ENCODE results near the gene WDHD1.

The WDHD1 gene

DNA sequence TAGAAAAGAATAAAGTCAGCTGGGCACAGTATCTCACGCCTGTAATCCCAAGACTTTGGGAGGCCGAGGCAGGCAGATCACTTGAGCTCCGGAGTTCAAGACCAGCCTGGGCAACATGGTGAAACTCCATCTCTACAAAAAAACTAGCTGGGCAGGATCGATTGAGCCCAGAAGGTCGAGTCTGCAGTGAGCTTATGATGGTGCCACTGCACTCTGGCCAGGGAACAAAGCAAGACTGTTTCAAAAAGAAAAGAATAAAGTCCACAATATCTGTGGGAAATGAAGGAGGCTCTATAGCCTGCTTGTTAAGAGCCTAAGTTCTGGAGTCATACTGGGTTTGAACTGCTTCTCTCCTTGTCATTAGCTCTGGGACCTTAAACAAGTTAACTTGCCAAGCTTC, 32.4 kb upstream of the WDHD1 start:
- H3K4me1 ChIP-seq (ENCODE audit: control insufficient read depth, insufficient read depth, low read length), result peaks cover under 1% of the 10 kb centered on the region
- H3K36me3 ChIP-seq (ENCODE audit: control insufficient read depth, insufficient read depth, low read length), result peaks cover 4% of the 10 kb centered on the region
- H3K9ac ChIP-seq (ENCODE audit: low read depth, low read length), result no peak overlapping the region
- no peak overlapping the region for H3K4me3 ChIP-seq (ENCODE audit: low read depth, low read length)
- H3K9me3 ChIP-seq (ENCODE audit: control insufficient read depth, insufficient read depth, low read length), result no peaks in the 10 kb centered on the region
- H3K27me3 ChIP-seq (ENCODE audit: control insufficient read depth, insufficient read depth, low read length), result no peaks in the 10 kb centered on the region

DNA sequence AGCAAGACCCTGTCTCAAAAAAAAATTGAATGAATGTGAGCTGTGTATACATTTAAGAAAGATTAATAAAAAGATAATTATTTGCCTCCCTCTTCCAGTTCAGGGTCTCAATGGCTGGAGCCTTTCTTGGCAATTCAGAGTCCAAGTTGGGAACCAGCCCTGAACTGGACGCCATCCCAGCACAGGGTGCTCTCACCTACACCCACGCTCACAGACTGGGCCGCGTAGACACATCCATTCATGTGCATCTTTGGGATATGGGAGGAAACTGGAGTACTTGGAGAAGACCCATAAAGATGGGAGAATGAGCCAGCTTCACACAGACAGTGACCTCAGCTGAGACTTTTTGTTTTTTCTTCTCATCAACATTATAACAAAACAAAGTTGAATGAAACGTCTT, 31.0 kb upstream of the WDHD1 start:
- Histone ChIP-seq H3K4me1 (ENCODE audit: control insufficient read depth, insufficient read depth, low read length) (peaks cover 6% of the 10 kb centered on the region), H3K27me3 (ENCODE audit: control insufficient read depth, insufficient read depth, low read length) (no peaks in the 10 kb centered on the region), H3K9me3 (ENCODE audit: control insufficient read depth, insufficient read depth, low read length) (no peaks in the 10 kb centered on the region), H3K4me3 (ENCODE audit: low read depth, low read length) (no peak overlapping the region), H3K9ac (ENCODE audit: low read depth, low read length) (no peak overlapping the region), H3K36me3 (ENCODE audit: control insufficient read depth, insufficient read depth, low read length) (peaks cover 4% of the 10 kb centered on the region)

- Histone ChIP-seq H3K36me3 (ENCODE audit: control insufficient read depth, insufficient read depth, low read length) (peaks cover 3% of the 10 kb centered on the region), H3K4me3 (ENCODE audit: low read depth, low read length) (no peak overlapping the region), H3K27me3 (ENCODE audit: control insufficient read depth, insufficient read depth, low read length) (no peaks in the 10 kb centered on the region), H3K9me3 (ENCODE audit: control insufficient read depth, insufficient read depth, low read length) (no peaks in the 10 kb centered on the region), H3K9ac (ENCODE audit: low read depth, low read length) (no peak overlapping the region), H3K4me1 (ENCODE audit: control insufficient read depth, insufficient read depth, low read length) (peaks cover 7% of the 10 kb centered on the region)
Observed at GRCh38 chr14:55054098-55054497, 27.2 kb upstream of the WDHD1 start.

- Histone ChIP-seq H3K9me3 (ENCODE audit: control insufficient read depth, insufficient read depth, low read length) (no peaks in the 10 kb centered on the region), H3K36me3 (ENCODE audit: control insufficient read depth, insufficient read depth, low read length) (peaks cover 3% of the 10 kb centered on the region), H3K9ac (ENCODE audit: low read depth, low read length) (no peak overlapping the region), H3K27me3 (ENCODE audit: control insufficient read depth, insufficient read depth, low read length) (no peaks in the 10 kb centered on the region), H3K4me1 (ENCODE audit: control insufficient read depth, insufficient read depth, low read length) (peaks cover 7% of the 10 kb centered on the region), H3K4me3 (ENCODE audit: low read depth, low read length) (peak overlapping the region; percentile 99)
Observed at GRCh38 chr14:55053500-55053899, 26.6 kb upstream of the WDHD1 start.

DNA sequence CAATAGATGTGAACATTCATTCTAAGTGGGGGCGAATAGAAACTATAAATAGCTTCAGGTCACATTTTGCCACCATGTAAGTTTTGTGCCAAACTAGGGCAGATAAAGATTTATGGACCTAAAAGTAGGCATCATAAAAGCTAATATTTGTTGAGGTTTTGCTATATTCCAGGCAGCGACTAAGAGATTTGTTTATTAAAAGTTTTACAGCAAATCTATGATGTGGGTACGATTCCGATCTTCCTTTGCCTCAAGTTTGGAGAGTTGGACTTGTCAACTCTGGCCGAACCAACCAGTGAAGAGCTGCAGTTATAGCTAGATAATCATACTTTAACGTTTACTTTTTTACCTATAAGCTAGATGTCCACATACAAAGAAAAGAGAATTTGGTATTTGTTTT, 26.1 kb upstream of the WDHD1 start:
- no peak overlapping the region for H3K9ac ChIP-seq (ENCODE audit: low read depth, low read length)
- H3K36me3 ChIP-seq (ENCODE audit: control insufficient read depth, insufficient read depth, low read length), result peaks cover 3% of the 10 kb centered on the region
- H3K9me3 ChIP-seq (ENCODE audit: control insufficient read depth, insufficient read depth, low read length), result no peaks in the 10 kb centered on the region
- H3K4me1 ChIP-seq (ENCODE audit: control insufficient read depth, insufficient read depth, low read length), result peaks cover 7% of the 10 kb centered on the region
- H3K27me3 ChIP-seq (ENCODE audit: control insufficient read depth, insufficient read depth, low read length), result no peaks in the 10 kb centered on the region
- H3K4me3 ChIP-seq (ENCODE audit: low read depth, low read length), result peak overlapping the region; percentile 99

DNA sequence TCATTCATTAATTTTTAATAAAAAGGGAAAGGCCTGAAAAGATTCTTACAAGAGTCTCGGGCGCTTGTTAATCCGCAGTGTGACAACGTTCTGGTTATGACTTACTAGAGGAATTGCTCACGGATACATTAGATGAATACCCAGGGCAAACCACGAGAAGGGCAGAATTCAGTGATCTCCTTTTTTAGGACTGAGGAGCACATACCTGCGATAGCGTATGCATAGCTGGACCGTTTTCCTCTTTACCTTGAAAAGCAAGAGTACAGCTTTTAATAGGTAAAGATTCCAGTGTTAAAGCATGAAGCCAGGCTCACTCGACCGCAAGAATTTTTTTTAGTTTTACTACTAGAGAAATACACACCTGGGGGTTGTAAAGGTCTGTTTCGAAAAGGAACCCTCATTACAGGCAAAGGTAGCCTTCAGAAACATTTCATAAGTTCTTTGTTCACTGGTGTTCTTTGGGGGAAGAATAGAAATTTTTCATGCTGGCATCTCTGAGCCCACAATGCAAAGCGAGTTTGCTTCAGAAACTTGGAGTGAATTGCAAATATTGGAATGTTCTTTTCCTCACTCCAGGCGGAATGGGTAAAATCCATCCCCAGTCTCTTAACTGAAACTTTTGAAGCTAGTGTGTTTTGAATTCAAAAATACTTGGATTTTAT, 25.5 kb upstream of the WDHD1 start:
- Histone ChIP-seq H3K9me3 (ENCODE audit: control insufficient read depth, insufficient read depth, low read length) (no peaks in the 10 kb centered on the region), H3K36me3 (ENCODE audit: control insufficient read depth, insufficient read depth, low read length) (peaks cover 3% of the 10 kb centered on the region), H3K9ac (ENCODE audit: low read depth, low read length) (peak overlapping the region; percentile 98), H3K27me3 (ENCODE audit: control insufficient read depth, insufficient read depth, low read length) (no peaks in the 10 kb centered on the region), H3K4me1 (ENCODE audit: control insufficient read depth, insufficient read depth, low read length) (peaks cover 7% of the 10 kb centered on the region), H3K4me3 (ENCODE audit: low read depth, low read length) (peak overlapping the region; percentile 99)

DNA sequence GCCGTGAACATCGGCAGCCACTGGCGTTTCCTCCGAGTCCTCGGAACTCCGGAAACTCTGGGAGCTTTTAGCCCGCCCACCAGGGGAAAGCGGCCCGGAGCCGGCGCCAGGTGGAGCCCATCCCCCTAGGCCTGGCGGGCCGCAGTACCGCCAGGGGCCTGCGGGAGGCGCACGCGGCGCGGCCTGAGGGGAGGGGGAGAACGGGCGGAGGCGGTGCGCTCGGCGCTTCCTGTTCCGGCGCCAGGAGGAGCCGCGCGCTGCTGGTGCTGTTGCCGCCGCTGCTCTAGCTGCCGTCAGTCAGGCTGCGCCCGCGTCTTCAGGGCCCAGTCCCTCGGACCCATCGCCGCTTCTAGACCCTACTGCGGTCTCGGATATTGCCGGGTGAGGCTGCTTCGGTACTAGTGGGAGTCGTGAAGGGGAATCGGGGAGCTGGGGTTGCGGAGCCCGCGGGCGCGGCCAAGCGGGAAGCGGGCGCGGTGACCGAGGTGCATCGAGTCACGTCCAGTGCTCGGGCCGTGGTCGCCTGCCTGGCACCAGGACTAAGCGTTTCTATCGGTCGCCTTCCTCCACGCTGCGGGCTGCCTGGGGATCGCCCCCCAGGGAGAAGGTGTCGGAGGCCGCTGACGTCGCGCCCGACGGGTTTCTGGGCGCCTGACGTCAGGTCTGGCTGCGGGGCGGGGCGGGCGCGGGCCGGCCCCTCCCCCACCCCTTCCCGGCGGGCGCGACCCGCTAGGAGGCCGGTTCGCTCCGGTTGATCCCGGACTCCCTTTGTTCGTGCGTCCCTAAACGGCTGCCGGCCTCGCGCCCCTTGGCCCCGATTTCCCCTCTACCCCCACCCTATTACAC, 24.7 kb upstream of the WDHD1 start, which contains the start of gene MAPK1IP1L:
Gene MAPK1IP1L (plus strand): TSS at position 225 of the 846 bp plus-strand sequence. CDS start 10,037 bp downstream, outside the sequence.
- H3K9me3 ChIP-seq (ENCODE audit: control insufficient read depth, insufficient read depth, low read length), result no peaks in the 10 kb centered on the region
- H3K27me3 ChIP-seq (ENCODE audit: control insufficient read depth, insufficient read depth, low read length), result no peaks in the 10 kb centered on the region
- H3K4me1 ChIP-seq (ENCODE audit: control insufficient read depth, insufficient read depth, low read length), result peaks cover 7% of the 10 kb centered on the region
- peak within 1 kb of the TSS; percentile 99 for H3K9ac ChIP-seq (ENCODE audit: low read depth, low read length)
- H3K36me3 ChIP-seq (ENCODE audit: control insufficient read depth, insufficient read depth, low read length), result peaks cover 3% of the 10 kb centered on the region
- H3K4me3 ChIP-seq (ENCODE audit: low read depth, low read length), result peak within 1 kb of the TSS; percentile 99

DNA sequence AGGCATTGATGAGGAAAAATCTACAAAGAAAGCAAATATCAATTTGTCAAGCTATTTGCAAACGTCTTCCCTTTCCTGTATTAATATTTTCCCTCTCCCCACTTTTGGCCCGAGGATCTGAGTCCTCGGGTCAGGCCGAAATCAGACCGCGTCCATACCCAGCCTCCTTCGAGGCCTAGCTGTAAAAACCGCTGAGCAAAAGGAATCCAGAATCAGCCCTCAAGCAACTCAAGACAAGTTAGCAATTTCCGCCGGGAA, 24.2 kb upstream of the WDHD1 start:
- Histone ChIP-seq H3K4me3 (ENCODE audit: low read depth, low read length) (peak overlapping the region; percentile 99), H3K4me1 (ENCODE audit: control insufficient read depth, insufficient read depth, low read length) (peaks cover 7% of the 10 kb centered on the region), H3K9me3 (ENCODE audit: control insufficient read depth, insufficient read depth, low read length) (no peaks in the 10 kb centered on the region), H3K27me3 (ENCODE audit: control insufficient read depth, insufficient read depth, low read length) (no peaks in the 10 kb centered on the region), H3K9ac (ENCODE audit: low read depth, low read length) (peak overlapping the region; percentile 96), H3K36me3 (ENCODE audit: control insufficient read depth, insufficient read depth, low read length) (peaks cover 3% of the 10 kb centered on the region)

- Histone ChIP-seq H3K9ac (ENCODE audit: low read depth, low read length) (no peak overlapping the region), H3K4me3 (ENCODE audit: low read depth, low read length) (no peak overlapping the region), H3K27me3 (ENCODE audit: control insufficient read depth, insufficient read depth, low read length) (no peaks in the 10 kb centered on the region), H3K36me3 (ENCODE audit: control insufficient read depth, insufficient read depth, low read length) (peaks cover 3% of the 10 kb centered on the region), H3K4me1 (ENCODE audit: control insufficient read depth, insufficient read depth, low read length) (peaks cover 5% of the 10 kb centered on the region), H3K9me3 (ENCODE audit: control insufficient read depth, insufficient read depth, low read length) (no peaks in the 10 kb centered on the region)
Observed at GRCh38 chr14:55048900-55049436, 22.1 kb upstream of the WDHD1 start.

- H3K9ac ChIP-seq (ENCODE audit: low read depth, low read length), result no peak overlapping the region
- peaks cover 11% of the 10 kb centered on the region for H3K36me3 ChIP-seq (ENCODE audit: control insufficient read depth, insufficient read depth, low read length)
- no peaks in the 10 kb centered on the region for H3K9me3 ChIP-seq (ENCODE audit: control insufficient read depth, insufficient read depth, low read length)
- H3K27me3 ChIP-seq (ENCODE audit: control insufficient read depth, insufficient read depth, low read length), result no peaks in the 10 kb centered on the region
- no peak overlapping the region for H3K4me3 ChIP-seq (ENCODE audit: low read depth, low read length)
- H3K4me1 ChIP-seq (ENCODE audit: control insufficient read depth, insufficient read depth, low read length), result no peaks in the 10 kb centered on the region
Observed at GRCh38 chr14:55047301-55048053, 20.6 kb upstream of the WDHD1 start.

DNA sequence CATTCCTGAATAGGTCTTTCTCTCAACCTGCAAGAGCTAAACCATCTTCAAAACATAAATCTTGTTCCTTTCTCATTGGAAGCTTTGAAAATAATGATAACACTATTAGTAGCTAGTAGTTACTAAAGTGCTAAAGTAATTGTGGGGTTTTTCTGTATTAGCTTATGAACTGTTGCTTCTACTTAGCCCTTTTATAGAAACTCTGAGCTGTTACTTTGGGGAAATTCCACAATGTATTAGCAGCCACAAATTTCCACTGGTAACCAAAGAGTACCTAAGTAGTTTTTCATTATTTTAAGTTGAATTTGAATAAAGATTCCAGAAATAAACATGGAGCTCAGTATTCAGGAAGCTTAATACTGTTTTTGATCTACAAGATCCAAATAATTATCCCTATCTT, 18.2 kb upstream of the WDHD1 start:
- Histone ChIP-seq H3K4me3 (ENCODE audit: low read depth, low read length) (no peak overlapping the region), H3K9ac (ENCODE audit: low read depth, low read length) (no peak overlapping the region), H3K9me3 (ENCODE audit: control insufficient read depth, insufficient read depth, low read length) (no peaks in the 10 kb centered on the region), H3K4me1 (ENCODE audit: control insufficient read depth, insufficient read depth, low read length) (no peaks in the 10 kb centered on the region), H3K27me3 (ENCODE audit: control insufficient read depth, insufficient read depth, low read length) (no peaks in the 10 kb centered on the region), H3K36me3 (ENCODE audit: control insufficient read depth, insufficient read depth, low read length) (peaks cover 8% of the 10 kb centered on the region)
